HepG2 (cell line): Measurements from ENCODE around the gene TGFA. TPM values are rescaled to one million over a fixed set of nuclear protein-coding genes. Genes with fewer than 3 reads are reported as not detected.

Experiments
- BCL6 ChIP-seq: IDR thresholded peaks from 2 replicates; pipeline ENCODE4 v1.6.1; 2016; ENCODE audit warnings: missing genetic modification reagents, missing compliant biosample characterization
- CBX5 ChIP-seq: sonication (generic); formaldehyde crosslinking; IDR thresholded peaks from 2 replicates; pipeline ENCODE4 v1.4.0; 2020; ENCODE audit warnings: missing genetic modification reagents, borderline replicate concordance
- ELF1 ChIP-seq: sonication (generic); formaldehyde crosslinking; IDR thresholded peaks from 2 replicates; pipeline ENCODE4 v1.4.0; 2020; ENCODE audit warnings: missing genetic modification reagents
- FOXM1 ChIP-seq: sonication (generic); formaldehyde crosslinking; IDR thresholded peaks from 2 replicates; pipeline ENCODE4 v1.5.0; 2020; ENCODE audit warnings: missing genetic modification reagents
- HOXA3 ChIP-seq: sonication (generic); formaldehyde crosslinking; IDR thresholded peaks from 2 replicates; pipeline ENCODE4 v1.5.0; 2020; ENCODE audit warnings: missing genetic modification reagents
- RCOR2 ChIP-seq: IDR thresholded peaks from 2 replicates; pipeline ENCODE4 v1.6.1; 2016; ENCODE audit warnings: missing biosample characterization, missing genetic modification reagents
- RELA ChIP-seq: sonication (generic); formaldehyde crosslinking; IDR thresholded peaks from 2 replicates; pipeline ENCODE4 v1.4.0; 2020; ENCODE audit warnings: missing genetic modification reagents
- RXRA ChIP-seq: sonication (generic); formaldehyde crosslinking; IDR thresholded peaks from 2 replicates; pipeline ENCODE4 v1.5.1; 2020; ENCODE audit warnings: missing genetic modification reagents
- SALL1 ChIP-seq: sonication (generic); formaldehyde crosslinking; IDR thresholded peaks from 2 replicates; pipeline ENCODE4 v1.8.0; 2022; ENCODE audit warnings: mild to moderate bottlenecking, missing genetic modification reagents
- SOX13 ChIP-seq, 3 experiments: fragments of 450-650 bp in 1 of 3; sonication (generic) in 1 of 3; formaldehyde crosslinking in 1 of 3; IDR thresholded peaks in 2 of 3; conservative IDR thresholded peaks in 1 of 3; 2 replicates each; pipeline versions ENCODE4 v1.5.0 to v1.6.1; 2016 to 2020; ENCODE audit warnings: antibody characterized with exemption in 1 of 3, mild to moderate bottlenecking in 1 of 3, missing compliant biosample characterization in 1 of 3, missing genetic modification reagents in 1 of 3, moderate library complexity in 1 of 3
- SOX6 ChIP-seq, 2 experiments: fragments of 450-650 bp in 1 of 2; sonication (generic) in 1 of 2; formaldehyde crosslinking in 1 of 2; IDR thresholded peaks; 2 replicates each; pipeline versions ENCODE4 v1.4.0 to v1.6.1; 2017 to 2020; ENCODE audit warnings: antibody characterized with exemption in 1 of 2, mild to moderate bottlenecking in 1 of 2, missing genetic modification reagents in 1 of 2
- TBP ChIP-seq: sonication (generic); formaldehyde crosslinking; IDR thresholded peaks from 2 replicates; pipeline ENCODE4 v1.5.0; 2020; ENCODE audit warnings: missing genetic modification reagents
- TEAD3 ChIP-seq: optimal IDR thresholded peaks from 2 replicates; pipeline ENCODE3; 2016; ENCODE audit warnings: borderline replicate concordance
- XBP1 ChIP-seq: sonication (generic); formaldehyde crosslinking; IDR thresholded peaks from 2 replicates; pipeline ENCODE4 v1.5.0; 2020; ENCODE audit warnings: missing genetic modification reagents
- ZKSCAN1 ChIP-seq: fragments of 150-350 bp; IDR thresholded peaks from 2 replicates; pipeline ENCODE4 v1.6.1; 2014; ENCODE audit warnings: low read length
- ZMYM4 ChIP-seq: sonication (generic); formaldehyde crosslinking; IDR thresholded peaks from 2 replicates; pipeline ENCODE4 v1.8.1; 2023; ENCODE audit warnings: mild to moderate bottlenecking, missing genetic modification reagents
- ZNF274 ChIP-seq: sonication (generic); formaldehyde crosslinking; IDR thresholded peaks from 2 replicates; pipeline ENCODE4 v1.5.1; 2020; ENCODE audit warnings: mild to moderate bottlenecking, missing genetic modification reagents
- ZNF501 ChIP-seq: sonication (generic); formaldehyde crosslinking; IDR thresholded peaks from 2 replicates; pipeline ENCODE4 v1.5.1; 2020; ENCODE audit warnings: mild to moderate bottlenecking, moderate library complexity, missing genetic modification reagents
- ZNF788 ChIP-seq: sonication (generic); formaldehyde crosslinking; IDR thresholded peaks from 2 replicates; pipeline ENCODE4 v1.5.0; 2020; ENCODE audit warnings: mild to moderate bottlenecking, missing genetic modification reagents, borderline replicate concordance
- polyA plus RNA-seq, 8 experiments: library from polyadenylated mRNA; depleted of rRNA in 3 of 8; stranded (reverse) in 7 of 8; unstranded in 1 of 8; fragments of >200 nt; fragmentation: Illumina TruSeq in 4 of 8; extraction: Trizol in 4 of 8; gene quantifications; 2 replicates each; pipeline versions ENCODE4 v1.2.1 to v1.2.3, GENCODE V29; 2011 to 2016; ENCODE audit warnings: low read depth in 4 of 8, missing spikeins in 1 of 8, mixed read lengths in 1 of 8; ENCODE audit not compliant: insufficient read depth in 1 of 8
- total RNA-seq, 5 experiments: library from RNA; depleted of rRNA; stranded (reverse); fragments of >200 nt; fragmentation: Illumina TruSeq; extraction: Trizol; gene quantifications; 2 replicates each; pipeline ENCODE4 v1.2.3, GENCODE V29; 2016; ENCODE audit warnings: low read depth in 1 of 5
- TF ChIP-seq, protein P1 (sequence below): sonication (generic); formaldehyde crosslinking; IDR thresholded peaks from 2 replicates; pipeline ENCODE4 v1.8.1; 2023; ENCODE audit warnings: missing genetic modification reagents, mild to moderate bottlenecking, borderline replicate concordance
- TF ChIP-seq, protein P2 (sequence below): sonication (generic); formaldehyde crosslinking; conservative IDR thresholded peaks from 2 replicates; pipeline ENCODE4 v1.8.1; 2023; ENCODE audit warnings: missing genetic modification reagents
- TF ChIP-seq, protein P3 (sequence below): sonication (generic); formaldehyde crosslinking; IDR thresholded peaks from 2 replicates; pipeline ENCODE4 v1.9.0; 2022; ENCODE audit warnings: low read depth, missing genetic modification reagents
- TF ChIP-seq, protein P4 (sequence below): IDR thresholded peaks from 2 replicates; pipeline ENCODE4 v1.4.0; 2020; ENCODE audit warnings: mild to moderate bottlenecking, missing genetic modification reagents
- TF ChIP-seq, protein P5 (sequence below): IDR thresholded peaks from 2 replicates; pipeline ENCODE4 v1.6.1; 2012; ENCODE audit warnings: inconsistent platforms

Gene TGFA
- total and polyA plus RNA-seq, 2 of the 13 experiments (the other 11 are each of a cell fraction or from before 2014, with no cell fraction given) = 7.8 to 15.3 TPM

DNA sequence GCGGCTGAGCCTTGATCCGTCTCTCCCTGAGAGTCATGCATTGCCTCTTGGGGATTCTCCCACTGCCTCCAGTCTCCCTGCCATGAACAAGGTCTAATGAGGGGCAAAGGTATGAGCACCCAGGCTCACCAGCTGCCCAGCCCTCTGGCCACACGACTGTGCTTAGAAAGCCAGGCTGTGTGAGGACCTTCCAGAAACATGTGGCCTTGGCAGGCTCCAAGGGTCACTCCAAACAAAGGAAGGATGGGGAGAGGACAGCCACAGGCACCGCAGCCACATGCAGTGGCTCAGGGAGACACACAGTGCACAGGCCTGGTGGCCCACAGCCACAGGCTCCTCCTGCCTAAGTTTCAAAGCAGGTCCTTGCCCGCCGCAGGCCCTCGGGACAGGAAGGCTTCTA, 35.8 kb downstream of the TGFA start (continued):
- TF ChIP-seq TBP (no peak), BCL6 (CRISPR knock-in tag) (peak; percentile 97), ZNF788 (CRISPR knock-in tag) (peak; percentile 62; the same call in 1 of the 2 replicates), SOX6 (IDR thresholded peaks at IDR 0.05) (no peak), SOX6 (CRISPR knock-in tag; IDR thresholded peaks at IDR 0.05) (peak; percentile 50), RCOR2 (CRISPR knock-in tag) (0 out of 2 replicates have a peak, but pooled peaks have one; percentile 19), FOXM1 (CRISPR knock-in tag) (no peak), HOXA3 (CRISPR knock-in tag) (0 out of 2 replicates have a peak, but pooled peaks have one; percentile 24), ZNF274 (CRISPR knock-in tag) (0 out of 2 replicates have a peak, but pooled peaks have one; percentile 52), CBX5 (CRISPR knock-in tag) (no peak), RELA (no peak), SALL1 (CRISPR knock-in tag) (peak; percentile 55), XBP1 (CRISPR knock-in tag) (no peak), ELF1 (CRISPR knock-in tag) (no peak), ZMYM4 (CRISPR knock-in tag) (peak; percentile 28; the same call in 1 of the 2 replicates), SOX13 (IDR thresholded peaks at IDR 0.05) (no peak), SOX13 (CRISPR knock-in tag; conservative IDR thresholded peaks at IDR 0.05 in 1 of 2, IDR thresholded peaks at IDR 0.05 in 1 of 2) (peak in 1 of 2 experiments; percentile 70; a peak in 2 of 4 replicates), ZKSCAN1 (no peak), ZNF501 (CRISPR knock-in tag) (0 out of 2 replicates have a peak, but pooled peaks have one; percentile 15), TEAD3 (CRISPR knock-in tag) (peak; percentile 26), RXRA (CRISPR knock-in tag) (peak; percentile 62)
- TF ChIP-seq, protein P1, sequence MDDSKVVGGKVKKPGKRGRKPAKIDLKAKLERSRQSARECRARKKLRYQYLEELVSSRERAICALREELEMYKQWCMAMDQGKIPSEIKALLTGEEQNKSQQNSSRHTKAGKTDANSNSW (CRISPR knock-in tag) = no peak
- TF ChIP-seq, protein P2, sequence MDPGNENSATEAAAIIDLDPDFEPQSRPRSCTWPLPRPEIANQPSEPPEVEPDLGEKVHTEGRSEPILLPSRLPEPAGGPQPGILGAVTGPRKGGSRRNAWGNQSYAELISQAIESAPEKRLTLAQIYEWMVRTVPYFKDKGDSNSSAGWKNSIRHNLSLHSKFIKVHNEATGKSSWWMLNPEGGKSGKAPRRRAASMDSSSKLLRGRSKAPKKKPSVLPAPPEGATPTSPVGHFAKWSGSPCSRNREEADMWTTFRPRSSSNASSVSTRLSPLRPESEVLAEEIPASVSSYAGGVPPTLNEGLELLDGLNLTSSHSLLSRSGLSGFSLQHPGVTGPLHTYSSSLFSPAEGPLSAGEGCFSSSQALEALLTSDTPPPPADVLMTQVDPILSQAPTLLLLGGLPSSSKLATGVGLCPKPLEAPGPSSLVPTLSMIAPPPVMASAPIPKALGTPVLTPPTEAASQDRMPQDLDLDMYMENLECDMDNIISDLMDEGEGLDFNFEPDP = no peak
- TF ChIP-seq, protein P3, sequence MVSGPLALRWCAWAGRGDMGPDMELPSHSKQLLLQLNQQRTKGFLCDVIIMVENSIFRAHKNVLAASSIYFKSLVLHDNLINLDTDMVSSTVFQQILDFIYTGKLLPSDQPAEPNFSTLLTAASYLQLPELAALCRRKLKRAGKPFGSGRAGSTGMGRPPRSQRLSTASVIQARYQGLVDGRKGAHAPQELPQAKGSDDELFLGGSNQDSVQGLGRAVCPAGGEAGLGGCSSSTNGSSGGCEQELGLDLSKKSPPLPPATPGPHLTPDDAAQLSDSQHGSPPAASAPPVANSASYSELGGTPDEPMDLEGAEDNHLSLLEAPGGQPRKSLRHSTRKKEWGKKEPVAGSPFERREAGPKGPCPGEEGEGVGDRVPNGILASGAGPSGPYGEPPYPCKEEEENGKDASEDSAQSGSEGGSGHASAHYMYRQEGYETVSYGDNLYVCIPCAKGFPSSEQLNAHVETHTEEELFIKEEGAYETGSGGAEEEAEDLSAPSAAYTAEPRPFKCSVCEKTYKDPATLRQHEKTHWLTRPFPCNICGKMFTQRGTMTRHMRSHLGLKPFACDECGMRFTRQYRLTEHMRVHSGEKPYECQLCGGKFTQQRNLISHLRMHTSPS (CRISPR knock-in tag) = peak; percentile 56; the same call in 1 of the 2 replicates
- TF ChIP-seq, protein P4, sequence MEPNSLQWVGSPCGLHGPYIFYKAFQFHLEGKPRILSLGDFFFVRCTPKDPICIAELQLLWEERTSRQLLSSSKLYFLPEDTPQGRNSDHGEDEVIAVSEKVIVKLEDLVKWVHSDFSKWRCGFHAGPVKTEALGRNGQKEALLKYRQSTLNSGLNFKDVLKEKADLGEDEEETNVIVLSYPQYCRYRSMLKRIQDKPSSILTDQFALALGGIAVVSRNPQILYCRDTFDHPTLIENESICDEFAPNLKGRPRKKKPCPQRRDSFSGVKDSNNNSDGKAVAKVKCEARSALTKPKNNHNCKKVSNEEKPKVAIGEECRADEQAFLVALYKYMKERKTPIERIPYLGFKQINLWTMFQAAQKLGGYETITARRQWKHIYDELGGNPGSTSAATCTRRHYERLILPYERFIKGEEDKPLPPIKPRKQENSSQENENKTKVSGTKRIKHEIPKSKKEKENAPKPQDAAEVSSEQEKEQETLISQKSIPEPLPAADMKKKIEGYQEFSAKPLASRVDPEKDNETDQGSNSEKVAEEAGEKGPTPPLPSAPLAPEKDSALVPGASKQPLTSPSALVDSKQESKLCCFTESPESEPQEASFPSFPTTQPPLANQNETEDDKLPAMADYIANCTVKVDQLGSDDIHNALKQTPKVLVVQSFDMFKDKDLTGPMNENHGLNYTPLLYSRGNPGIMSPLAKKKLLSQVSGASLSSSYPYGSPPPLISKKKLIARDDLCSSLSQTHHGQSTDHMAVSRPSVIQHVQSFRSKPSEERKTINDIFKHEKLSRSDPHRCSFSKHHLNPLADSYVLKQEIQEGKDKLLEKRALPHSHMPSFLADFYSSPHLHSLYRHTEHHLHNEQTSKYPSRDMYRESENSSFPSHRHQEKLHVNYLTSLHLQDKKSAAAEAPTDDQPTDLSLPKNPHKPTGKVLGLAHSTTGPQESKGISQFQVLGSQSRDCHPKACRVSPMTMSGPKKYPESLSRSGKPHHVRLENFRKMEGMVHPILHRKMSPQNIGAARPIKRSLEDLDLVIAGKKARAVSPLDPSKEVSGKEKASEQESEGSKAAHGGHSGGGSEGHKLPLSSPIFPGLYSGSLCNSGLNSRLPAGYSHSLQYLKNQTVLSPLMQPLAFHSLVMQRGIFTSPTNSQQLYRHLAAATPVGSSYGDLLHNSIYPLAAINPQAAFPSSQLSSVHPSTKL (CRISPR knock-in tag) = peak; percentile 36
- TF ChIP-seq, protein P5, sequence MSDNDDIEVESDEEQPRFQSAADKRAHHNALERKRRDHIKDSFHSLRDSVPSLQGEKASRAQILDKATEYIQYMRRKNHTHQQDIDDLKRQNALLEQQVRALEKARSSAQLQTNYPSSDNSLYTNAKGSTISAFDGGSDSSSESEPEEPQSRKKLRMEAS = peak; percentile 68
